NCI-H446 treated with DMSO at 0.1 percent for 48 hours (cell line): ENCODE results near the gene RAB31.
"Not testable (repeated sequence)": the region's sequence is repeated elsewhere in the genome, so short reads cannot be mapped to it uniquely, and the experiment has no call there.

Experiments used
- DNase-seq: peaks from one replicate; lab custom pipeline; 2025; lab: John Stamatoyannopoulos, UW

Gene RAB31

DNA sequence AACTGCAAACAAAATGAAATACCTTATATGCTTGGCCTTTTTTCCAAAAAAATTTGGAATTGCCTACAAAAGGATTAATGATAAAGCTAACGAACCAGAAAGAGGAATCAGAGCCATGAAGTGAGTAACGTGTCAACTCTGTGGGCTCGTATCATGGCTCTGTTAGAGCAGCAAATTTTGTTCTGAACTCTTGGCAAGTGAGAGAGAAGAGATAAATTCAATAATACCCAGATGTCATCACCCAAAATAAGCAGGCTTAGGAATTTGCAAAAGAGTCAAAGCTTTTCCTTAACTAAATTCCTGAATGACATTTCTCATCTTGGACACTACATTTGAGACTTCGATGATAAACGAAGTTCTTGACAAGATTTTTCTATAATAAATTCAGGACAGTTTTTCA is 182.1 kb downstream of the RAB31 start:
- no peak for DNase-seq

DNA sequence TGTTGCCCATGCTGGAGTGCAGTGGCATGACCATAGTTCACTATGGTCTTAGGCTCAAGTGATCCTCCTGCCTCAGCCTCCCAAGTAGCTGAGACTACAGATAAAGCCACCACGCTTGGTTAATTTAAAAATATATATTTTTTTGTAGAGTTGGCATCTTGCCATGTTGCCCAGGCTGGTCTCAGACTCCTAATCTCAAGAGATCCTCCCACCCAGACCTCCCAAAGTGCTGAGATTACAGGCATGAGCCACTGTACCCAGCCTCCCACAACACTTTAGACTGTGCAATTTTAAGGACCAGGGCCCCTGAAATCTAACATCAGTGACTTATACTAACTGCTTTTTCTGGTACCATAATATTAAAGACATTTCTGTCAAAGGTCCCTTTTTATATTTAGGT is 182.9 kb downstream of the RAB31 start:
- DNase-seq: no peak

GRCh38 chr18:9891515-9891914 is 183.4 kb downstream of the RAB31 start:
- not testable (repeated sequence) for DNase-seq

DNA sequence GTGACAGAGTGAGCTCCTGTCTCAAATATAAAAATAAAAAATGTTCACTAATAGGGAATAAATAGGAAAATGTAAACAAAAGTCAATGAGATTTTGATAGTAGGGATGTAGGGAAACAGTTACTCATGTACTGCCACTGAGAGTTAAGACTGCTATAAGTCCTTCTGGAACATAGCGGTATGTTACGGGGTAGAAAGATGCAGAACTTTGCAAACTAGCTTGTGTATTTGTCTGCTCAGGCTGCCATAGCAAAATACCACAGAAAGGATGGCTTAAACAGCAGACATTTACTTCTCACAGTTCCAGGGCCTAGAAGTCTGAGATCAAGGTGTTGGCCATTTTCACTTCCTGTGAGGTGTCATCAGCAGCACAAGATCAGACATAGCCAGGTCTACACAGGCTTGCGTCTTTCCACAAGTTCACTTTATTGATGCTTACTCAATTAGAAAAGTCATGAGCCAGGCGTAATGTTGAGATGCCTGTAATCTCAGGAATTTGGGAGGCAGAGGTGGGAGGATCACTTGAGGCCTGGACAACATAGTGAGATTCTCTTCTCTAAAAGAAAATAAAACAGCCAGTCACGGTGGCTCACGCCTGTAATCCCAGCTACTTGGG is 186.5 kb downstream of the RAB31 start:
- no peak for DNase-seq

DNA sequence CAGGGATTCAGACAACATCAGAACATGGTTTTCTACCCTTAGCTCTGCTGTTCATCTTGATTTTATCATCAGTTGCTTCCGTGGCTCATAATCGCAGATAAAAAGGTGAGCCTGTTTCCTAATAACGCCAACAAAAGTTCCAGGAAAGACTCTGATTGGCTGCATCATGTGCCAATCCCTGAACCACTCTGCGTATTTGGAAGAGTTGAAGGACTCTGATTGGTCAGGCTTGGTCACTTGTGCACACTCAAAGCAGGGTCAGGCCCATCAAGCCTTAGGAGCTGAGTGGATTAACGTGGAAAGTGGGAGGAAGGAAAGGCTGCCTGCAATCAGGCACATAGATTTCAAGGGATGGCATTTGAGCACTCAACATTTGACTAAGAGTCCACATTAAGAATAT is 189.0 kb downstream of the RAB31 start:
- DNase-seq: no peak

- DNase-seq: not testable (repeated sequence)
These were observed 189.7 kb downstream of the RAB31 start for GRCh38 chr18:9897787-9898291.

GRCh38 chr18:9898792-9899549 is 190.9 kb downstream of the RAB31 start:
- no peak for DNase-seq

GRCh38 chr18:9899550-9899930 is 191.4 kb downstream of the RAB31 start:
- DNase-seq: not testable (repeated sequence)

- no peak for DNase-seq
These were observed 192.6 kb downstream of the RAB31 start for GRCh38 chr18:9900699-9901098.

GRCh38 chr18:9901377-9901776 is 193.3 kb downstream of the RAB31 start:
- peak; percentile 24 for DNase-seq

DNA sequence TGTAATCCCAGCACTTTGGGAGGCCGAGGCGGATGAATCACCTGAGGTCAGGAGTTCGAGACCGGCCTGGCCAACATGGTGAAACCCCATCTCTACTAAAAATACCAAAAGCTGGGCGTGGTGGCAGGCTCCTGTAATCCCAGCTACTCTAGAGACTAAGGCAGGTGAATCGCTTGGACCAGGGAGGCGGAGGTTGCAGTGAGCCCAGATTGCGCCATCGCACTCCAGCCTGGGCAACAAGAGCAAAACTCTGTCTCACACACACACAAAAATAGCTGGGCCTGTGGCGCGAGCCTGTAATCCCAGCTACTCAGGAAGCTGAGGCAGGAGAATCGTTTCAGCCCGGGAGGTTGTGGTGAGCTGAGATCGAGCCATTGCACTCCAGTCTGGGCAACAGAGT is 194.2 kb downstream of the RAB31 start:
- not testable (repeated sequence) for DNase-seq

DNA sequence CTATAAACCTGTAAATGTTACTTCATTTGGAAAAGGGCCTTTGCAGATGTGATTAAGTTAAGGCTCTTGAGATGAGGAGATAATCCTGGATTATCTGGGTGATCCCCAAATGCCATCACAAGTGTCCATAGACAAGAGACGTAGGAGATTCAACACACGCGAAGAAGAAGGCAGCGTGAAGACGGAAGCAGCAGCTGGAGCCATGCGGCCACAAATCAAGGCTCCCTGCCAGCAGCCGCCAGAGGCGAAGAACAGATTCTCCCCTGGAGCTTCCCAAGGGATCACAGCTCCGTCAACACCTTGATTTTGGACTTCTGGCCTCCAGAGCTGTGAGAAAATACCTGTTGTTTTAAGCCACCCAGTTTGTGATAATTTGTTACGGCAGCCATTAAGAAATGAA is 194.7 kb downstream of the RAB31 start:
- no peak for DNase-seq

GRCh38 chr18:9905401-9905922 is 197.4 kb downstream of the RAB31 start:
- no peak for DNase-seq

- DNase-seq: no peak
These were observed 198.4 kb downstream of the RAB31 start for GRCh38 chr18:9906481-9906880.

- no peak for DNase-seq
These were observed 199.8 kb downstream of the RAB31 start for GRCh38 chr18:9907867-9908266.

DNA sequence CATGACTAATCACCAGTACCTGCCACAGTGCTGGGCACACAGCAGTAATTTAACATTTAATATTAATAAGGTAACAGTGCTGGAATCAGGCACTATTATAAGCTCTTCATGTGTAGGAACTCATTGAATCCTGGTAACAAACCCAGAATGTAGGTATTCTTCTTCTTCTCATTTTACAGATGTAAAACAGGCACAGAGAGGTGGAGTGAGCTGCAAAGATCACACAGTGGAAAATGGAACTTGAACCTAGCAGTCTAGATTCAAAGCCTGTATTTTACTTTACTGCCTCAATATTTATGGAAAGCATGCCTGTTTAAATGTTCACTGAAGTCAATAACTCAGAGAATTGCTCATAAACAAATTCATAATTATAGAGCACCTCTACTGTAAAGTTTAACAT is 202.0 kb downstream of the RAB31 start:
- no peak for DNase-seq

GRCh38 chr18:9910661-9911060 is 202.6 kb downstream of the RAB31 start:
- DNase-seq: no peak

- no peak for DNase-seq
These were observed 203.1 kb downstream of the RAB31 start for GRCh38 chr18:9911226-9911625.
